H1 (cell line): ENCODE measurements around the gene PHACTR1. TPM values are rescaled to one million over a fixed set of nuclear protein-coding genes. Genes with fewer than 3 reads are reported as not detected.

Experiments used
- CTCF ChIA-PET: fragments of 300-600 bp; sonication (Branson Sonifier 250); formaldehyde crosslinking; loops from one replicate; lab custom pipeline; 2021; ENCODE audit not compliant: partially characterized antibody; lab: Charles Lee
- POLR2A ChIA-PET: fragments of 300-600 bp; sonication (Branson Sonifier 250); formaldehyde crosslinking; loops from one replicate; lab custom pipeline; 2021; ENCODE audit warnings: inconsistent platforms; ENCODE audit not compliant: partially characterized antibody; lab: Charles Lee
- DNase-seq, 2 experiments: peaks; one replicate each; pipeline versions ENCODE4 v3.0.0 to v3.0.0-alpha.2; 2010 to 2022; ENCODE audit warnings: low spot score in 2 of 2, low read depth in 1 of 2, mixed read lengths in 1 of 2
- FAIRE-seq: peaks from 2 replicates; lab custom pipeline; 2011; peaks lifted over from hg19 to GRCh38; lab: Jason Lieb, UNC
- H2AFZ ChIP-seq: 2 replicates; pipeline ENCODE4 v1.8.1; 2012; ENCODE audit warnings: low read length, inconsistent platforms
- H2AK5ac ChIP-seq: 2 replicates; pipeline ENCODE4 v1.6.1; 2013; ENCODE audit warnings: low read depth, low read length
- H2BK120ac ChIP-seq: replicated peaks from 2 replicates; pipeline ENCODE3; 2013; ENCODE audit warnings: low read depth, low read length, inconsistent platforms
- H2BK12ac ChIP-seq: 2 replicates; pipeline ENCODE4 v1.6.1; 2013; ENCODE audit warnings: low read depth, low read length
- H2BK15ac ChIP-seq: 2 replicates; pipeline ENCODE4 v1.6.1; 2013; ENCODE audit warnings: low read length
- H2BK20ac ChIP-seq: 2 replicates; pipeline ENCODE4 v1.6.1; 2013; ENCODE audit warnings: low read length
- H2BK5ac ChIP-seq: 2 replicates; pipeline ENCODE4 v1.6.1; 2013; ENCODE audit warnings: low read depth, low read length
- H3K14ac ChIP-seq: 2 replicates; pipeline ENCODE4 v1.6.1; 2013; ENCODE audit warnings: inconsistent platforms; ENCODE audit not compliant: insufficient read length
- H3K18ac ChIP-seq: 2 replicates; pipeline ENCODE4 v1.6.1; 2013; ENCODE audit warnings: low read length; ENCODE audit errors: extremely low read depth
- H3K23ac ChIP-seq: 2 replicates; pipeline ENCODE4 v1.6.1; 2013; ENCODE audit warnings: inconsistent platforms; ENCODE audit not compliant: insufficient read length
- H3K23me2 ChIP-seq: 2 replicates; pipeline ENCODE4 v1.6.1; 2013; ENCODE audit warnings: low read depth, low read length
- H3K27ac ChIP-seq: 2 replicates; pipeline ENCODE4 v1.6.1; 2011; ENCODE audit warnings: low read depth, low read length, inconsistent platforms
- H3K27me3 ChIP-seq, 4 experiments: replicated peaks in 1 of 4; 1 replicate in 1 of 4; 2 replicates in 3 of 4; pipeline versions ENCODE4 v1.6.1 to v1.8.1; 2011 to 2013; ENCODE audit warnings: low read length in 3 of 4, mild to moderate bottlenecking in 3 of 4, inconsistent platforms in 2 of 4, mixed read lengths in 2 of 4, moderate library complexity in 1 of 4; ENCODE audit not compliant: control insufficient read depth in 3 of 4, insufficient read depth in 3 of 4; ENCODE audit errors: extremely low read depth in 1 of 4
- H3K36me3 ChIP-seq, 4 experiments: 2 replicates each; pipeline versions ENCODE4 v1.6.1 to v1.8.1; 2011 to 2013; ENCODE audit warnings: mild to moderate bottlenecking in 4 of 4, low read length in 3 of 4, moderate library complexity in 2 of 4, control low read depth in 1 of 4, inconsistent platforms in 1 of 4; ENCODE audit not compliant: insufficient read depth in 4 of 4, control insufficient read depth in 2 of 4
- H3K4ac ChIP-seq: replicated peaks from 2 replicates; pipeline ENCODE3; 2013; ENCODE audit warnings: low read length, low read depth, mixed read lengths, inconsistent platforms; ENCODE audit not compliant: insufficient read length
- H3K4me1 ChIP-seq, 4 experiments: replicated peaks in 1 of 4; 1 replicate in 1 of 4; 2 replicates in 3 of 4; pipeline versions ENCODE4 v1.6.1 to v1.8.1; 2011 to 2013; ENCODE audit warnings: low read length in 3 of 4, inconsistent platforms in 2 of 4, mixed read lengths in 1 of 4; ENCODE audit not compliant: insufficient read depth in 4 of 4, control insufficient read depth in 3 of 4
- H3K4me2 ChIP-seq, 2 experiments: 2 replicates each; pipeline versions ENCODE4 v1.6.1 to v1.8.1; 2011 to 2013; ENCODE audit warnings: low read depth in 2 of 2, low read length in 2 of 2, control low read depth in 1 of 2, inconsistent platforms in 1 of 2, mild to moderate bottlenecking in 1 of 2; ENCODE audit not compliant: insufficient read depth in 1 of 2
- H3K4me3 ChIP-seq, 4 experiments: fragments of 200-600, 300-600 bp in 1 of 4; sonication (generic), shearing (Covaris generic), sonication (Bioruptor Twin) in 1 of 4; 2 replicates each; pipeline versions ENCODE4 v1.5.1 to v1.8.1; 2011 to 2016; ENCODE audit warnings: low read length in 4 of 4, low read depth in 3 of 4, control low read depth in 2 of 4, inconsistent platforms in 2 of 4, mild to moderate bottlenecking in 2 of 4, mixed read lengths in 1 of 4, moderate library complexity in 1 of 4; ENCODE audit not compliant: insufficient read depth in 2 of 4; ENCODE audit errors: extremely low read depth in 1 of 4
- H3K56ac ChIP-seq: replicated peaks from 2 replicates; pipeline ENCODE3; 2013; ENCODE audit warnings: low read depth, mild to moderate bottlenecking, mixed read lengths, low read length, inconsistent platforms; ENCODE audit not compliant: insufficient read length
- H3K79me1 ChIP-seq: 2 replicates; pipeline ENCODE4 v1.6.1; 2013; ENCODE audit warnings: low read depth, low read length, control low read depth
- H3K79me2 ChIP-seq, 2 experiments: 2 replicates each; pipeline versions ENCODE4 v1.6.1 to v1.8.1; 2012 to 2013; ENCODE audit warnings: low read length in 2 of 2, mild to moderate bottlenecking in 2 of 2, inconsistent platforms in 1 of 2; ENCODE audit not compliant: insufficient read depth in 2 of 2, control insufficient read depth in 1 of 2
- H3K9ac ChIP-seq, 4 experiments: replicated peaks in 1 of 4; 1 replicate in 1 of 4; 2 replicates in 3 of 4; pipeline versions ENCODE4 v1.6.1 to v1.8.1; 2011 to 2013; ENCODE audit warnings: low read depth in 3 of 4, low read length in 3 of 4, control low read depth in 2 of 4, mild to moderate bottlenecking in 2 of 4, moderate library complexity in 2 of 4, inconsistent platforms in 1 of 4; ENCODE audit errors: extremely low read depth in 1 of 4
- H3K9me3 ChIP-seq, 2 experiments: 2 replicates each; pipeline versions ENCODE4 v1.6.1 to v1.8.1; 2012 to 2013; ENCODE audit warnings: mild to moderate bottlenecking in 2 of 2, moderate library complexity in 2 of 2, control low read depth in 1 of 2, inconsistent platforms in 1 of 2, low read depth in 1 of 2, low read length in 1 of 2, mixed read lengths in 1 of 2; ENCODE audit not compliant: insufficient read depth in 2 of 2
- H4K20me1 ChIP-seq, 2 experiments: replicated peaks in 1 of 2; 2 replicates each; pipeline versions ENCODE3 to v1.8.1; 2011 to 2013; ENCODE audit warnings: inconsistent platforms in 2 of 2, low read length in 2 of 2, mild to moderate bottlenecking in 1 of 2; ENCODE audit not compliant: insufficient read depth in 2 of 2, control insufficient read depth in 1 of 2
- H4K5ac ChIP-seq: 2 replicates; pipeline ENCODE4 v1.6.1; 2013; ENCODE audit warnings: low read length, low read depth, mixed read lengths, inconsistent platforms; ENCODE audit not compliant: insufficient read length
- H4K8ac ChIP-seq: 2 replicates; pipeline ENCODE4 v1.8.0; 2013; ENCODE audit warnings: mild to moderate bottlenecking, moderate library complexity, low read length, inconsistent platforms; ENCODE audit not compliant: insufficient read depth; ENCODE audit errors: extremely low read depth
- H4K91ac ChIP-seq: replicated peaks from 2 replicates; pipeline ENCODE3; 2013; ENCODE audit warnings: low read length, mixed read lengths, inconsistent platforms; ENCODE audit not compliant: insufficient read length
- BCL11A ChIP-seq, 2 experiments: IDR thresholded peaks; one replicate each; pipeline ENCODE4 v1.6.1; 2011; ENCODE audit warnings: low read depth in 2 of 2, low read length in 2 of 2, mild to moderate bottlenecking in 2 of 2
- CBX8 ChIP-seq: fragments of 300-800, 300-1000 bp; sonication (generic); IDR thresholded peaks from 2 replicates; pipeline ENCODE4 v1.7.1; 2016; ENCODE audit warnings: low read depth, low read length, borderline replicate concordance
- CHD2 ChIP-seq: IDR thresholded peaks from 2 replicates; pipeline ENCODE4 v1.6.1; 2012; ENCODE audit warnings: low read length, improper control_type of control experiment
- E2F6 ChIP-seq: IDR thresholded peaks from 2 replicates; pipeline ENCODE4 v1.6.1; 2012; ENCODE audit warnings: inconsistent platforms
- FOSL1 ChIP-seq: IDR thresholded peaks from 2 replicates; pipeline ENCODE4 v1.6.1; 2011; ENCODE audit warnings: mild to moderate bottlenecking, low read depth, low read length, moderate library complexity; ENCODE audit not compliant: insufficient read depth
- KDM4A ChIP-seq: IDR thresholded peaks from one replicate; pipeline ENCODE4 v1.7.1; 2012; ENCODE audit warnings: low read depth, mild to moderate bottlenecking, moderate library complexity, low read length, inconsistent platforms; ENCODE audit not compliant: severe bottlenecking
- MAFK ChIP-seq: IDR thresholded peaks from 2 replicates; pipeline ENCODE4 v1.6.1; 2012; ENCODE audit warnings: low read depth, mild to moderate bottlenecking, improper control_type of control experiment, low read length
- NRF1 ChIP-seq: IDR thresholded peaks from 2 replicates; pipeline ENCODE4 v1.6.1; 2011; ENCODE audit warnings: mild to moderate bottlenecking, low read depth, low read length, improper control_type of control experiment
- SAP30 ChIP-seq: fragments of 300-600 bp; sonication (generic); IDR thresholded peaks from 2 replicates; pipeline ENCODE4 v1.7.1; 2012; ENCODE audit warnings: low read length, moderate library complexity, mild to moderate bottlenecking, inconsistent platforms; ENCODE audit not compliant: insufficient read depth, insufficient replicate concordance
- SRF ChIP-seq: IDR thresholded peaks from 2 replicates; pipeline ENCODE4 v1.6.1; 2011; ENCODE audit warnings: mild to moderate bottlenecking, low read depth, low read length, moderate library complexity
- SUZ12 ChIP-seq: fragments of 200-600 bp; sonication (generic); IDR thresholded peaks from 2 replicates; pipeline ENCODE4 v1.6.1; 2012; ENCODE audit warnings: mild to moderate bottlenecking, inconsistent platforms, low read length, moderate library complexity, mixed read lengths
- TAF7 ChIP-seq: optimal IDR thresholded peaks from 2 replicates; pipeline ENCODE3; 2011; ENCODE audit warnings: low read depth, mild to moderate bottlenecking, inconsistent platforms, low read length, moderate library complexity, borderline replicate concordance
- TEAD4 ChIP-seq: IDR thresholded peaks from 2 replicates; pipeline ENCODE4 v1.6.1; 2012; ENCODE audit warnings: low read depth, low read length, inconsistent platforms, mixed read lengths
- WGBS, 2 experiments: shearing (Covaris generic) in 1 of 2; methylation state at CpG; one replicate each; pipeline versions ENCODE4 v1.1.6 to v1.1.7; 2013 to 2015; ENCODE audit warnings: low lambda C conversion rate in 2 of 2, mixed read lengths in 2 of 2, inconsistent platforms in 1 of 2, low coverage in 1 of 2, missing lambda C conversion rate in 1 of 2; ENCODE audit not compliant: insufficient replicate concordance in 2 of 2, insufficient coverage in 1 of 2, insufficient read length in 1 of 2; ENCODE audit errors: extremely low coverage in 1 of 2, missing lambda C conversion rate in 1 of 2; 5-methylcytosine and 5-hydroxymethylcytosine counted together
- polyA plus RNA-seq, 7 experiments: library from polyadenylated mRNA; depleted of rRNA in 3 of 7; stranded (reverse) in 5 of 7; unstranded in 2 of 7; fragments of >200 nt in 5 of 7; fragments of 200-250 nt in 2 of 7; gene quantifications; 1 replicate in 5 of 7; 2 replicates in 1 of 7; 4 replicates in 1 of 7; pipeline versions ENCODE4 v1.2.1 to v1.2.3, GENCODE V29; 2011 to 2013; ENCODE audit warnings: missing spikeins in 2 of 7, mixed read lengths in 2 of 7
- total RNA-seq: library from RNA; stranded (reverse); fragmentation: NEBNext Ultra II Directional; extraction: Animal tissue kit (Norgen Biotek cat#: 25700); gene quantifications from 2 replicates; pipeline ENCODE4 v1.2.1, GENCODE V29; 2021

The PHACTR1 gene
- total and polyA plus RNA-seq, 2 of the 8 experiments (the other 6 are each of a cell fraction or from before 2014, with no cell fraction given): 3.9 to 17.1 TPM

- no peak overlapping the region for H4K5ac ChIP-seq
- no peak for DNase-seq
- H3K14ac ChIP-seq: no peak overlapping the region
- H2BK12ac ChIP-seq: no peak overlapping the region
- H3K9me3 ChIP-seq: no peaks in the 10 kb centered on the region
- no peak overlapping the region for H2AFZ ChIP-seq
- no peak overlapping the region for H2BK20ac ChIP-seq
- no peaks in the 10 kb centered on the region for H3K79me2 ChIP-seq
- H2BK5ac ChIP-seq: no peak overlapping the region
- H4K8ac ChIP-seq: no peak overlapping the region
- WGBS, 2 experiments: 76% methylated on average over 8 of the region's 8 CpGs; no CpG with 5 or more reads in 1 of the 2 experiments
- no peak overlapping the region for H3K56ac ChIP-seq
- no peak overlapping the region for H2AK5ac ChIP-seq
- H4K20me1 ChIP-seq: peaks cover 0 to 3% of the 10 kb centered on the region in 2 experiments
- FAIRE-seq: no peak
- no peak overlapping the region for H4K91ac ChIP-seq
- H3K27me3 ChIP-seq: no peaks in the 10 kb centered on the region
- no peaks in the 10 kb centered on the region; a peak in 1 of 8 replicates for H3K36me3 ChIP-seq
- no peak overlapping the region for H3K9ac ChIP-seq
- POLR2A ChIA-PET: interaction anchor here (1.0 kb wide), 1 partner anchor 315 kb away, joined by 3 read pairs; no protein-coding TSS in a partner anchor
- H3K4me1 ChIP-seq: no peaks in the 10 kb centered on the region; a peak in 1 of 7 replicates
- no peaks in the 10 kb centered on the region for H3K79me1 ChIP-seq
- H3K4me3 ChIP-seq: no peak overlapping the region
- no peak overlapping the region for H3K4me2 ChIP-seq
- no peak overlapping the region for H3K4ac ChIP-seq
- H2BK15ac ChIP-seq: no peak overlapping the region
- CTCF ChIA-PET: interaction anchor here (0.6 to 6.0 kb wide), 6 partner anchors 10 to 365 kb away, joined by 3 to 49 read pairs (median 6); no protein-coding TSS in a partner anchor
- no peak overlapping the region for H3K18ac ChIP-seq
- no peak overlapping the region for H2BK120ac ChIP-seq
- H3K27ac ChIP-seq: no peak overlapping the region
- no peak overlapping the region for H3K23ac ChIP-seq
- no peaks in the 10 kb centered on the region for H3K23me2 ChIP-seq
- TF ChIP-seq CBX8 (no peak), SUZ12 (no peak), NRF1 (no peak), KDM4A (no peak), BCL11A (IDR thresholded peaks at IDR 0.05; ENCODE audit: low read depth in 2 of 2, low read length in 2 of 2) (no peak), CHD2 (no peak), FOSL1 (no peak), SRF (no peak), TEAD4 (no peak), TAF7 (no peak), E2F6 (no peak), MAFK (no peak), SAP30 (no peak)
Measured at GRCh38 chr6:13275435-13275989, 558.9 kb downstream of the PHACTR1 start.
